Endodermal cell (in vitro differentiated cells): ENCODE measurements around the gene CCDC68. TPM values are rescaled to one million over a fixed set of nuclear protein-coding genes. Genes with fewer than 3 reads are reported as not detected.

ENCODE experiments used
- DNase-seq: peaks from one replicate; pipeline ENCODE4 v3.0.0-alpha.2; 2017
- H3K27ac ChIP-seq: 2 replicates; pipeline ENCODE4 v1.5.1; 2013; ENCODE audit warnings: mild to moderate bottlenecking, low read depth, low read length, moderate library complexity
- H3K27me3 ChIP-seq: 2 replicates; pipeline ENCODE4 v1.6.1; 2013; ENCODE audit warnings: mild to moderate bottlenecking, low read length, moderate library complexity; ENCODE audit not compliant: insufficient read depth, control insufficient read depth, poor library complexity, severe bottlenecking
- H3K36me3 ChIP-seq: 2 replicates; pipeline ENCODE4 v1.7.0; 2013; ENCODE audit warnings: mild to moderate bottlenecking, low read length, moderate library complexity; ENCODE audit not compliant: control insufficient read depth, insufficient read depth
- H3K4me1 ChIP-seq: one replicate; pipeline ENCODE4 v1.7.0; 2013; ENCODE audit warnings: low read length; ENCODE audit not compliant: control insufficient read depth, insufficient read depth
- H3K4me3 ChIP-seq: 2 replicates; pipeline ENCODE4 v1.5.1; 2013; ENCODE audit warnings: mild to moderate bottlenecking, low read length, moderate library complexity
- H3K9ac ChIP-seq: 2 replicates; pipeline ENCODE4 v1.6.1; 2013; ENCODE audit warnings: mild to moderate bottlenecking, low read length, moderate library complexity; ENCODE audit not compliant: poor library complexity, severe bottlenecking; ENCODE audit errors: extremely low read depth
- H3K9me3 ChIP-seq: 2 replicates; pipeline ENCODE4 v1.6.1; 2013; ENCODE audit warnings: mild to moderate bottlenecking, low read length, moderate library complexity; ENCODE audit not compliant: control insufficient read depth
- H3K27ac Mint-ChIP-seq: 2 replicates; pipeline ENCODE4 v1.8.0; 2020; ENCODE audit warnings: mixed read lengths
- H3K27me3 Mint-ChIP-seq: 2 replicates; pipeline ENCODE4 v1.8.0; 2021; ENCODE audit warnings: mild to moderate bottlenecking, mixed read lengths; ENCODE audit not compliant: insufficient read depth
- H3K36me3 Mint-ChIP-seq: 2 replicates; pipeline ENCODE4 v1.8.0; 2020; ENCODE audit warnings: low read depth, mixed read lengths
- H3K4me1 Mint-ChIP-seq: 2 replicates; pipeline ENCODE4 v1.8.0; 2020; ENCODE audit warnings: mixed read lengths
- H3K4me3 Mint-ChIP-seq: 2 replicates; pipeline ENCODE4 v1.8.0; 2020; ENCODE audit warnings: mild to moderate bottlenecking, moderate library complexity, mixed read lengths
- H3K9me3 Mint-ChIP-seq: 2 replicates; pipeline ENCODE4 v1.8.0; 2020; ENCODE audit warnings: mild to moderate bottlenecking, mixed read lengths
- CTCF ChIP-seq: fragments of 200-600 bp; sonication (generic); conservative IDR thresholded peaks from 2 replicates; pipeline ENCODE4 v1.5.0; 2021; ENCODE audit warnings: antibody characterized with exemption, mild to moderate bottlenecking
- WGBS, 2 experiments: methylation state at CpG; one replicate each; pipeline versions ENCODE4 v1.1.5 to v1.1.7; 2013; ENCODE audit warnings: missing lambda C conversion rate in 2 of 2, mixed read lengths in 1 of 2; ENCODE audit not compliant: insufficient coverage in 1 of 2, insufficient read length in 1 of 2; 5-methylcytosine and 5-hydroxymethylcytosine counted together
- total RNA-seq, 2 donors: library from RNA; stranded (reverse); fragmentation: NEBNext Ultra II Directional in 1 of 2; extraction: Animal tissue kit (Norgen Biotek cat#: 25700) in 1 of 2; gene quantifications; 2 replicates in 1 of 2; 3 replicates in 1 of 2; pipeline ENCODE4 v1.2.1, GENCODE V29; 2021

Gene CCDC68
- total RNA-seq, 2 donors from 2014 or later, result 0.53 to 0.80 TPM

- no peak for TF ChIP-seq CTCF
- H3K27ac Mint-ChIP-seq, result no peak overlapping the region
These were observed 86.6 kb downstream of the CCDC68 start for GRCh38 chr18:54872681-54873080.

GRCh38 chr18:54871231-54871630 is 88.0 kb downstream of the CCDC68 start:
- 95 to 98% methylated on average over 4 to 6 of the region's 6 CpGs for WGBS, 2 experiments
- Mint-ChIP-seq H3K9me3 (peaks cover 7% of the 10 kb centered on the region), H3K4me1 (no peaks in the 10 kb centered on the region), H3K27me3 (no peaks in the 10 kb centered on the region), H3K4me3 (no peak overlapping the region), H3K27ac (no peak overlapping the region), H3K36me3 (no peaks in the 10 kb centered on the region)
- no peak for TF ChIP-seq CTCF
- no peaks in the 10 kb centered on the region for H3K4me1 ChIP-seq
- no peaks in the 10 kb centered on the region for H3K36me3 ChIP-seq
- H3K27ac ChIP-seq, result no peak overlapping the region
- DNase-seq, result no peak
- peaks cover 5% of the 10 kb centered on the region for H3K9me3 ChIP-seq
- no peak overlapping the region for H3K4me3 ChIP-seq
- H3K9ac ChIP-seq, result no peak overlapping the region
- no peaks in the 10 kb centered on the region for H3K27me3 ChIP-seq

More at GRCh38 chr18:54872681-54873080, 86.6 kb downstream of the CCDC68 start:
- peaks cover 5% of the 10 kb centered on the region for H3K9me3 ChIP-seq
- DNase-seq, result no peak
- Mint-ChIP-seq H3K9me3 (peaks cover 9% of the 10 kb centered on the region), H3K36me3 (no peaks in the 10 kb centered on the region), H3K4me1 (no peaks in the 10 kb centered on the region), H3K27me3 (no peaks in the 10 kb centered on the region), H3K4me3 (no peak overlapping the region)
- no peak overlapping the region for H3K4me3 ChIP-seq
- H3K27me3 ChIP-seq, result no peaks in the 10 kb centered on the region
- no peaks in the 10 kb centered on the region for H3K4me1 ChIP-seq
- no peak overlapping the region for H3K27ac ChIP-seq
- H3K36me3 ChIP-seq, result no peaks in the 10 kb centered on the region
- no peak overlapping the region for H3K9ac ChIP-seq
- WGBS, 2 experiments, result 100% methylated on average over 1 of the region's 1 CpG

- H3K9ac ChIP-seq, result no peak overlapping the region
- no peak overlapping the region for H3K27ac Mint-ChIP-seq
- H3K9me3 Mint-ChIP-seq, result peaks cover 3% of the 10 kb centered on the region
- H3K36me3 Mint-ChIP-seq, result no peaks in the 10 kb centered on the region
- no peaks in the 10 kb centered on the region for H3K27me3 Mint-ChIP-seq
- H3K9me3 ChIP-seq, result no peaks in the 10 kb centered on the region
- no peak for DNase-seq
- TF ChIP-seq CTCF, result no peak
- H3K4me3 Mint-ChIP-seq, result no peak overlapping the region
- H3K4me1 ChIP-seq, result no peaks in the 10 kb centered on the region
- H3K4me3 ChIP-seq, result no peak overlapping the region
- 93 to 95% methylated on average over 3 to 5 of the region's 5 CpGs for WGBS, 2 experiments
- H3K27ac ChIP-seq, result no peak overlapping the region
- H3K4me1 Mint-ChIP-seq, result no peaks in the 10 kb centered on the region
- no peaks in the 10 kb centered on the region for H3K36me3 ChIP-seq
- no peaks in the 10 kb centered on the region for H3K27me3 ChIP-seq
These were observed 92.1 kb downstream of the CCDC68 start for GRCh38 chr18:54867131-54867530.
